ENCODE data around the gene MGMT. TPM values are rescaled to one million over a fixed set of nuclear protein-coding genes. Genes with fewer than 3 reads are reported as not detected.

The MGMT gene
- total RNA-seq, 4 donors from 2014 or later: 25.6 to 32.2 (median 29.5) TPM

- no peaks in the 10 kb centered on the region for H3K36me3 ChIP-seq
- no peaks in the 10 kb centered on the region for H3K27me3 ChIP-seq
- TF ChIP-seq POLR2AphosphoS5 (IDR thresholded peaks at IDR 0.05) (no peak), CTCF (IDR thresholded peaks at IDR 0.05) (no peak), POLR2A (IDR thresholded peaks at IDR 0.05) (no peak), EP300 (IDR thresholded peaks at IDR 0.05) (no peak)
- no peak overlapping the region for H3K27ac ChIP-seq
- no peaks in the 10 kb centered on the region for H3K4me1 ChIP-seq
- WGBS: 85% methylated on average over 12 of the region's 12 CpGs
- H3K9me3 ChIP-seq: no peaks in the 10 kb centered on the region
- no peak overlapping the region for H3K4me3 ChIP-seq
- DNase-seq (ENCODE audit: low spot score in 2 of 2): no peak
These were observed 40.3 kb downstream of the MGMT start for GRCh38 chr10:129507216-129507889.

GRCh38 chr10:129509155-129509554 is 42.1 kb downstream of the MGMT start:
- 96% methylated on average over 12 of the region's 12 CpGs for WGBS
- no peaks in the 10 kb centered on the region for H3K27me3 ChIP-seq
- TF ChIP-seq POLR2AphosphoS5 (IDR thresholded peaks at IDR 0.05) (no peak), EP300 (IDR thresholded peaks at IDR 0.05) (no peak), CTCF (IDR thresholded peaks at IDR 0.05) (no peak), POLR2A (IDR thresholded peaks at IDR 0.05) (no peak)
- DNase-seq (ENCODE audit: low spot score in 2 of 2): no peak
- no peaks in the 10 kb centered on the region for H3K9me3 ChIP-seq
- H3K4me3 ChIP-seq: no peak overlapping the region
- no peaks in the 10 kb centered on the region for H3K36me3 ChIP-seq
- no peaks in the 10 kb centered on the region for H3K4me1 ChIP-seq
- H3K27ac ChIP-seq: no peak overlapping the region

DNA sequence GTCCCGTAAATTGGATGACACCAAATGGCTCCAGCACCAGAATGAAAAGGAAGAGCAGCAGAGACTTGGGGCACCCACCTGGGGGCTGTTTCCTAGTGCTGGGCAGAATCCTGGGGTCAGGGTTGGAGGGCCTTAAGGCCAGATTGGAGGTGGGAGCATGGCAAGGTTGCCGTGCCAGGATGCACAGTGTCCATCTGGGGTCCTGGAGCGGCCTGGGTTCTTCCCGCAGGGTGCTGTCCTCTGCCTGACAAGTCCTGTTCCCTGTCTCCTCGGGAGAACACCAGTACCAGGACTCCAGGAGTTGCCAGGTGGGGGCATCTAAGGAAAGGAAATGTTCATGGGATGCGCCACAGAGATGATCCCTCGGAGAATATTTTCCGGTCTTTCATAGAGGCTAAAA is 42.8 kb downstream of the MGMT start:
- H3K4me3 ChIP-seq: no peak overlapping the region
- H3K27me3 ChIP-seq: no peaks in the 10 kb centered on the region
- H3K9me3 ChIP-seq: no peaks in the 10 kb centered on the region
- no peaks in the 10 kb centered on the region for H3K36me3 ChIP-seq
- TF ChIP-seq POLR2AphosphoS5 (IDR thresholded peaks at IDR 0.05) (no peak), POLR2A (IDR thresholded peaks at IDR 0.05) (no peak), EP300 (IDR thresholded peaks at IDR 0.05) (no peak)
- no peak overlapping the region for H3K27ac ChIP-seq
- no peaks in the 10 kb centered on the region for H3K4me1 ChIP-seq
- no peak for DNase-seq (ENCODE audit: low spot score in 2 of 2)
- WGBS: 71% methylated on average over 8 of the region's 8 CpGs

- no peak overlapping the region for H3K4me3 ChIP-seq
- TF ChIP-seq POLR2AphosphoS5 (IDR thresholded peaks at IDR 0.05) (no peak), EP300 (IDR thresholded peaks at IDR 0.05) (no peak), CTCF (IDR thresholded peaks at IDR 0.05) (no peak), POLR2A (IDR thresholded peaks at IDR 0.05) (no peak)
- no peak overlapping the region for H3K27ac ChIP-seq
- no peaks in the 10 kb centered on the region for H3K27me3 ChIP-seq
- no peaks in the 10 kb centered on the region for H3K4me1 ChIP-seq
- H3K36me3 ChIP-seq: no peaks in the 10 kb centered on the region
- 81% methylated on average over 7 of the region's 13 CpGs for WGBS
- no peaks in the 10 kb centered on the region for H3K9me3 ChIP-seq
- DNase-seq (ENCODE audit: low spot score in 2 of 2): no peak
These were observed 44.0 kb downstream of the MGMT start for GRCh38 chr10:129511086-129511485.

GRCh38 chr10:129511758-129512157 is 44.7 kb downstream of the MGMT start:
- Histone ChIP-seq H3K36me3 (no peaks in the 10 kb centered on the region), H3K4me3 (no peak overlapping the region), H3K27me3 (no peaks in the 10 kb centered on the region), H3K9me3 (no peaks in the 10 kb centered on the region), H3K4me1 (no peaks in the 10 kb centered on the region), H3K27ac (no peak overlapping the region)
- TF ChIP-seq CTCF (IDR thresholded peaks at IDR 0.05) (no peak), POLR2AphosphoS5 (IDR thresholded peaks at IDR 0.05) (no peak), POLR2A (IDR thresholded peaks at IDR 0.05) (no peak), EP300 (IDR thresholded peaks at IDR 0.05) (no peak)
- DNase-seq (ENCODE audit: low spot score in 2 of 2): no peak
- 94% methylated on average over 11 of the region's 12 CpGs for WGBS
